ENCODE measurements around the gene CASZ1. TPM values are rescaled to one million over a fixed set of nuclear protein-coding genes. Genes with fewer than 3 reads are reported as not detected.

Gene CASZ1
- total RNA-seq, 1 experiment from 2014 or later, result 6.4 TPM

DNA sequence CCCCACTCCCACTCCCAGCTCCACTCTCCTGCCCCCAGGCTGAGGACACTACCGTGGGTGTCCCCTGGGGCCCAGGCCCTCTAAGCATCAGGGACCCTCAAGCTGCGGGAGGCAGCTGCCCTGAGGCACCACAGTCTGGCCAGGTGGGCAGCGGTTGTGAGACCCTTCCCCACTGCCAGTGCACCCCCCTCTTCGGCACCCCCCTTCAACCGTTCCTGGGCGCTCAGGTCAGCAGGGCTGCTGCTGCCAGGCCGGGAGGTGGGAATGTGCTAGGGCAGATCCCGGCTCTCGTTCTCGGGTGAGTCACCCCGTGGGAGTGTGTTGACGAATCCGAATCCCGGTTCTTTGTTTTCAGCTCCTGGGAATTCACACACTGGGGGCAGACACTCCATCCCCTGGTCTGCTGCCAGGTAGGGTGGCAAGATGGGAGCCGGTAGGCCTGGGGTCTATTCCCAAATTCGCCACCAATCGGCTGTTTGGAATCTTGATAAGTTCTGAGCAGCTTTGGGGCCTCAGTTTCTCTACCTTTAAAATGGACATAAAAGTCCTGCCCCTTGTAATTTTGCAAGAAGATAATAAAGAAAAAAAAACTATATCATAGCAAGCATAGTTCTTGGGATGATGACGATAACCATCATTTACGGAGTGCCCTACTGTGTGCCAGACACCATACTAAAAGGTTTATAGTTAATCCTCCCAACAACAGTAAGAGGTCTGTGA is 28.5 kb upstream of the CASZ1 start:
- no peak for DNase-seq (ENCODE audit: extremely low read depth, low read depth)

DNA sequence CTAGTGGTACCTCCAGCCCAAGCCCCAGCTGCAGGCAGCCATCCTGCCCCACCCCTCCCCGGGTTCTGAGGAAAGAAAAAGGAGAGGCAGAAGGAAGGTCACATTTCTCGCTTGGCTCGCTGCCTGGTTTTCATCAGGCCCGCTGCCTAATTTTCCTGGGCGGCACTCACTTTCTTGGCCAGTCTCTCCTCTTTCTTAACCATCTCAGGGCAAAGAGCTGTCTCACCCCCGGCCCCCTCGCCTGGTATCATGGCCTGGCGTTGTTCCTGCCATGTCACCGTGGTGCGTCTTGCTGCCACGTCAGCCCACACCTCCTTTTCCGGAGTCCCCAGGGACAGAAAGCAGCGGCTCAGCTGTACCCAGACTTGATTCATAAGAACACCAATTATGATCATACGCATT is 26.6 kb upstream of the CASZ1 start:
- no peak for DNase-seq (ENCODE audit: extremely low read depth, low read depth)

DNA sequence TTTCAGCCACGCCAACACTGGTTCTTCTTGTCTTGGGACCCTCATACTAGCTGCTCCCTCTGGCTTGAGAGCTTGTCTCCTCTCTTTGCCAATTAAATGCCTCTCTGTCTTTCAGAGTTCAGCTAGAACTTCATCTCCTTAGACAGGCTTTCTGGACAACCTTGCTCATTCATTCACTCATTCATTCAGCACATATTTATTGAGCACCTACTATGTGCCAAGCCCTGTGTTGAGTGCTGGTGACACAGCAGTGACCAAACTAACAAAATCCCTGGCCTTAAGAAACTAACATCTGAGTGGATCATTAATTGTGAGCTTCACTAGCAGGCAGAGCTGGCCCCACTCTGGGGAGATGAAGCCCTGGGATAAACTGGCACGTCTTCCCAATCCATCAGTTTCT is 24.9 kb upstream of the CASZ1 start:
- DNase-seq (ENCODE audit: extremely low read depth, low read depth), result no peak

DNA sequence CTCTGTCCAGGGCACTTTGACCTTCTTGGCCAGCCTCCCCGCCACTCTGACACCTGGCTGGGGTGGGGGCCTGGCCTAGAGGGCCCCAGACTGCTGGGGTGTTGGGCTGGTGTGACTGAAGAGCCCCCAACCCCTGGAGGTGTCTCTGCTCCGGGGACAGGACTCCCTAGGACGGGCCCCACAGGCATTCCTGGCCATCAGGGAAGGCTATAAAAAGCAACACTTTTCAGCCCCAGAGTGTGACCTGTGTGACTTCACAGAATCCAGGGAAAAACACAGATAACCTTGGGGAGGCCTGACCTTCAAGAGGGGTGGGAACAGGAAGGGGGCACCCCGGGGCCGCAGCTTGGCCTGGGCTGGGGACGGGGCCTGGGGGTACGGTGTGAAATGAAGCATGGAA is 24.0 kb upstream of the CASZ1 start:
- no peak for DNase-seq (ENCODE audit: extremely low read depth, low read depth)

DNA sequence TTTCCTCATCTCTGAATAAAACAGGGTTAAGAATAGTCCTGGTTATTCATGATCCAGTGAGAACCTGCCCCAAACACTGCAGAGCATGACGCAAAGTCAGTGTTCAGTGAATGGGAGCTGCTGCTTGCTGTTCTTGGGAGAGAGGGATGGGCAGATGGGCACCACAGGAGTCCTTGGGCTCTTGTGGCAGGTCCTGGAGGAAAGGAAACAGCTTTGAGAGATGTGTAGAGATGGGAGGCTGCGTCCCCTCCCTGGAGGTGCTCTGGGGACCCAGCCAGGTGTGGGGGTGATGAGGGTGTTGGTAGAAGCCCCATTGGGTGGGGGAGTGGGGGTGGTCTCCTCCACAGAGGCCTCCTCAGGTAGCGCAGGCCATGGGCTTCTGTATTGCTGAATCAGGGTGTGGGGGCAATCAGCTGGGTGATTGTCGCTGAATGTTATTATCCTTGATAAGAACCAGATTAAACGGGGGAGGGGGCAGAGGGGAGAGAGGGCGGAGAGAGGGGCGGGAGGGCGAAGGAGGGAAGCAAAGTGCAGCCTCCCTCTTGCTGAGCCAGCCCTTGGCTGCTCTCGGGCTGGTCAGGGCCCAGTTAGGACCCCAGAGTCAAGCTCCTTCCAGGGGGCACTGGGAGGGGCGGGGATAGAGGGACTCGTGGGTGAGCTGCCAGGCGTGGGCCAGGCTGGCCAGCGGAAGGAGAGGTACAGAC is 22.9 kb upstream of the CASZ1 start:
- DNase-seq (ENCODE audit: extremely low read depth, low read depth), result no peak

DNA sequence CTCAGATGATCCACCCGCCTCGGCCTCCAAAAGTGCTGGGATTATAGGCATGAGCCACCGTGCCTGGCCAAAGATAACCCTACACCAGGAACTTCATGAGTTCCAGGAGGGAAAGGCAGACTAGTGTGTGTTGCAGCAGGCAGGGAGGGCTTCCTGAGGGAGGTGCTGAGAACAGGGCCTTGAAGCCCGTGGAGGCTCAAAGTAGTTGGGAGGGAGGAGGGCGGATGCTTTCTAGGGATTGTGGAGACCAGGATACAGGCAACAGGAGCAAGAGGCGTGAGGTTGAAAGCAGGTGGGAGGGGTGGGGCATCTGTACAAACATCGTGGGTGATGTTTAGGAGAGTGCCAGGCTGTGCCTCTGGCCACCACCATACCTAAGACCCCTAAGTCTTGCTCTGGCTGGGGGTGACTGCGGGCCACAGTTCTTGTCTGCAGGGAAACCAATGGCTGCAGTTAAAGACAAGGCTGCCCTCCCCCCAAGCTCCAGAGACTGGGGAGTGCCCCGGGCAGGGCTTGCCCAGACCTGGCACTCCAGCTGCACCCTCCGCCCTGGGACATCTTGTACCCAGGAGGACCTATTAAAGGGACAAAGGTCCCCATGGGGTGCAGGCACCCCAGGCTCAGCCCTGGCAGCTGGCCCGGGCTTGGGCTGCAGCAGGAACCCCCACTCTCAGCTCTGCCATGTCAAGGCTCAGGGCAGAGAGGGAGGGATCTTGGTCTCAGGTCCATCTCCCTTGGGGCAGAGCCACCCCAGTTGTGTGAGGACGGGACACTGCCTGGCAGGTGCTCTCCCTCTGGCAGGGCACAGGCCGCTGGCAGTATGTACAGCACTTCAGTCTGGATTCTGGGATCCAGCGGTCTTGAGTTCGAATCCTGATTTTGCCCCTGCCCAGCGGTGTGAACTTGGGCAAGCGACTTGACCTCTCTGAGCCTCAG is 22.1 kb upstream of the CASZ1 start:
- DNase-seq (ENCODE audit: extremely low read depth, low read depth), result no peak

DNA sequence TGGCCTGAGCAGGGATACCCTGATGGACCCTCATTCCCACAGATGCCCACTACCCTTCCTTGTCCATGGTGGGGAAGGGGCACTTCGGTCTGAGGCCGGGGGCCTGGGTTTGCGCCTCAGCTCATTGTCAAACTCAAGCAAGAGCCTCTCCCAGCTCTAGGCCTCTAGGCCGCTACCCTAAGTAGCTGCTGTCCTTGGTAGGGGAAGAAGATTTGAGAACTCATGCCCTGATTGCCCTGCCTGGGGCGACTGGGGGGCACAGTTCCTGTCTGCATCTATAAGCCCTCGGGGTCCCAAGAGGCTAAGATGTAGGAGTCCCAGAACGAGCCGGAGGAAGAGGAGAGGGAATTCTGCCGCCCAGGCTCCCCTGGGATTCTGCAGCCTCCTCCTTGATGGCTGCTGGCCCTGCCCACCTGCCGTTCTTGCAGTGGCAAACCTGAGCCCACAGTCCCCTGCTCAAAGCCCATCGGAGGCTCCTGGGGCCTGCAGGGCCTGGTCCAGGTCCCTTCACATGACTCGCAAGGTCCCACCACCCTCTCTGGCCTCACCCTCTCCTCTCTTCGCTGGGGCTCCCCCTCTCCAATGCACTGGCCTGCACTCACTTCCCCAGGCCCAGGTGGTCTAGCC is 20.4 kb upstream of the CASZ1 start:
- DNase-seq (ENCODE audit: extremely low read depth, low read depth), result no peak

DNA sequence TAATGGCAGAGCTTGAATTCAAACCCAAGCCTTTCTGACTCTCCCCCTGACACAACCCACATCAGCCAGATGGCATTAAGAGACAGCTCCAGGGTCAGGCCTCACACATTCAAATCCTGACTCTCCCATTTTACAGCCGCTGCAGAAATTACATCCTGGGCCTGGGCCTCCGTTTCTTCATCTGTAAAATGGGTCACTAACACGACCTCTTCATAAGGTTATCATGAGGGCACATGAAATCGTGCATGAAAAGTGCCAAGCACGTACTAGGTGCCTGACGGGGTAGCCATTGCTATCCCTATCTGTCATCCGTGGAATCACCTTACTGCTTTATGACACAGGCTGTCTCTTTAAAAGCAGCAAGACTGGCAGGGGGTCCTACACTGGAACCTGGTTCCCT is 19.8 kb upstream of the CASZ1 start:
- DNase-seq (ENCODE audit: extremely low read depth, low read depth), result no peak

DNA sequence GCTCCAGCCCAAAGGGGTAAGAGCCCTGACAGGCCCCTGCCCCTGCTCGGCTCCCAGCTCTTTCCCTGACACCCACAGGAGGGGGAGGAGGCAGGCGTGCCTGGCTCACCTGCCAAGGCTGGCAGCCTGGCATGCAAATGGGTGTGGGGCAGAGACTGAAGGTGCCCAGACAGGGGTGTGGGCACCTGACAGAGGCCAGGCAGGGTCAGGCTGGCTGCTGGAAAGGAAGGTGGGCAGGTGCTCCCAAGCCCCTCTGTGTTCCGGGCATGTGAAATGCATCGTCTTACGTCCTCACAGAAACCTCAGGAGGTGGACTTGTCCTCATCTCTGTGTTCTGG is 19.4 kb upstream of the CASZ1 start:
- DNase-seq (ENCODE audit: extremely low read depth, low read depth), result no peak

DNA sequence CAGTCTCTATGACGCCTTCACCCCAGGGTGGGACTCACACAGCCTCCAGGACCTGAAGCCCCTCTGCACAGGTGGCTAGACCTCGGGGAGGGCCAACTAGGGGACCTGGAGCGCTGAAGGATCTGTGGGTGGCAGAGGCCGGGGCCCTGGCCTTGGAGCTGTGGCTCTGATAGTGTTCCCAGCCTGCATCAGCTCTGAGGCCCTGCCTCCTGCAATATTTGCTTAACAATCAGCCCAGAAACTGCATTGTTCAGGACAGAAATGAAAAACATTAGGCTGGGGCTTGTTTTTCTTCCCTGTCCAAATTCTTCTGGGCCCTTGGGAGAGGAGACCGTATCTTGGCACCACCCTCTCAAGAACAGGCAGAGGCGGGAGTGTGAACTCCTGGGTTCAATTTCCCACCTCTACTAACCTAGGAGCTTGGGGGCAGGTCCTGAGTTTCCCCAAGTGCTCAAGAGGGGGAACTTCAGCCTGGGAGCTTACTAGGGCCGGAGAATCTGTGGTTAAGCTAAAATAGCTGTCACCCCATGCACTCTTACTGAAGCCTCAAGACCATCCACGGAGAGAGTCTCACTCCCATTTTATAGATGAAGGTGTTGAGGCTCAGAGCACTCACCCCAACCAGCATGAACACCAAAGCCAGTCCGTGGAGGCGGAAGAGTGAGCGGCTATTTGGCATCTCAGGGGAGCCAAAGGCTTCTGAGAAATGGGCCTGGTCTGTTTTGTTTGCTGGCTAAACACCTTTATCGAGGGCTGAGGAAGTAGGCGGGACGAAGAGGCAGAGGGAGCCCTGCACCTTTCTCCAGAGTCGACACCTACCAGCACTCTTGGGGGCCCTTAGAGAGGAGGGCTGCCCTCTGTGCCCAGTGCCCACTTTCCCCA is 18.8 kb upstream of the CASZ1 start:
- DNase-seq (ENCODE audit: extremely low read depth, low read depth), result no peak

DNA sequence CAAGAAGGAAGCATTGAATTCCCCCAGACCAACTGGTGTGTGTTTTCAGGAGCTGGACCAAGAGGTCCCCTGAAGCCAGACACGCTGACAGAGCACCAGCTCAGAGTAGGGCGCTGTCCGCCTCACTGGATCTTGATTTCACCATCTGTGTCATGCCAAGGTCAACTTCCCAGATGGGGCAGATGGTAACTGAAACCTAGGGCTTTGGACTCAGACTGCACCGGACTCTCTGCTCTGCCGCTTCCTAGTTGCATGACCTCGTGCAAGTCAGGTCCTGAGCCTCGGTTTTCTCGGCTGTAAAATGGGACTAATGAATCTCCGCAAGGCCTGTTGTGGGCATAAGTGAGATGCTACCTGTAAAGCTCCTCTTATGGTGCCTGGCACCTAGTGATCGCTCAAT is 17.9 kb upstream of the CASZ1 start:
- no peak for DNase-seq (ENCODE audit: extremely low read depth, low read depth)

DNA sequence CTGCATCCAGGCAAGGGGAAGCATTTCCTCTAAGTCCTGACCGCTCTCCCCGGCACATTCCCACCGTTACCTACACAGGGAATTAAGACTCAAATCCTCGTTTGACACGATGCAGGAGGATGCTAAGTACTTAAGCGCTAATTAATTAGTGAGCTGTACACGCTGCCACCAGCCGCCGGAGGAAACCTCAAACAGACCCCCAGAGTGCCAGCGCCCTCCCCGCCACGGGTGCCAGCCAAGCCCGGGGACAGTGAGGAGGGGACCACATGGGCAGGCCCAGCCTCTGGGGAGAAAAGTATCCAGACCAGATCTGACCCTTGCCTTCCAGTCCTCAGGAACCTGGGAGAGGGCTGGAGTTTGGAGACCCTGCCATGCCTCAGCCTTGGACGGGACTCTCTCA is 17.4 kb upstream of the CASZ1 start:
- no peak for DNase-seq (ENCODE audit: extremely low read depth, low read depth)

DNA sequence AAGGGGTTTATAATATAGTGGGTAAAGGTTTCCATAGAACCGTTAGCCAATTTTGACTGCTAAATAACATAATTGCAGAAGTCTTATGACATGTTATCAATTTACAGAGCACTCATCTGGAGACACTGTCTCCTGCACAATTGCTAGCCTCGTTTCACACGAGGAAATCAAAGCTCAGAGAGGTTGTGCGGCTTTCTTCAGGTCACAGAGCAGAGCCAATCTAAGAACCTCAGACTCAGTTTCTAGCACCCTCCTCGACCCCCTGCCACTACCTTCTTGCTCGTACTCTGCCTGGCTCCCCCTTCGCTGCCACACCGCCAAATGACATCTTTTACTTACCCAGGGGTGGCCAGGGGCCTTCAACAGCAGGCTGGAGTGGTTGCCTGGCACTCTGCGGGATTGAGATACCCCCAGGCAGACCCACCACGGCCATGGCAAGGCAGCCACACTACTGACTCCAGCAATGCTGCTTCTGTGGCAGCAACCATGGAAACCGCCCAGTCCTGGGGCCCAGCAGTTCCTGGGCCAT is 16.0 kb upstream of the CASZ1 start:
- no peak for DNase-seq (ENCODE audit: extremely low read depth, low read depth)

DNA sequence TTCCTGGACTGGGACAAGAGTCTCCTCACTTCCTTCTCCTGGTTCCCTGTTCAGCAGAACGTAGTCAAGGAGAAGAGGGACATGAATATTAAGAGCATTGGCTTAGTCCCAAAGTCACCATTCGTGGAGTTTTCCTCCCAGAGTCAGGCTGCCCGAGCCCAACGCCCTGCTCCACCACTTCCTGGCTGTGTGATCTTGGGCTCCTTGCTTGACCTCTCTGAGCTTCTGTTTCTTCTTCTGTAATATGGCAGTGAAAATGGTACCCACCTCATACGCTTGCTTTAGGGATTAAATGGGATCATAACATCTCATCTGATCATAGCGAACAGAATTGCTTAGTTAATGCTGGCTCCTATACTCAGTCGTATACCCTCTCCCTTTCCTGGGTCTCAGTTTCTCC is 12.0 kb upstream of the CASZ1 start:
- DNase-seq (ENCODE audit: extremely low read depth, low read depth), result no peak

DNA sequence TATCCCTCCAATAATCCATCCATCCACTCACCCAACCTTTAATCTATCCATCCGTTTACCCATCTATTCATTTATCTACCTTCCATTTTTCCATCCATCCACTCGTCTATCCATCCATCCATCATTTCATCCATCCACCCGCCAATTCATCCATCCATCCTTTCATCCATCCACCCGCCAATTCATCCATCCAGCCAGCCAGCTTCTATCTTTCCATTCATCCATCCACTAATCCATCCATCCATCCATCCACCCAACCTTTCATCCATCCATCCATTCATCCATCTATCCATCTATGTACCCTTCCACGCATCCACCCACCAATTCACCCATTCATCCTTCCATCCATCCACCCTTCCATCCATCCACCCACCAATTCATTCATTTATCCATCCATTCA is 10.5 kb upstream of the CASZ1 start:
- no peak for DNase-seq (ENCODE audit: extremely low read depth, low read depth)

DNA sequence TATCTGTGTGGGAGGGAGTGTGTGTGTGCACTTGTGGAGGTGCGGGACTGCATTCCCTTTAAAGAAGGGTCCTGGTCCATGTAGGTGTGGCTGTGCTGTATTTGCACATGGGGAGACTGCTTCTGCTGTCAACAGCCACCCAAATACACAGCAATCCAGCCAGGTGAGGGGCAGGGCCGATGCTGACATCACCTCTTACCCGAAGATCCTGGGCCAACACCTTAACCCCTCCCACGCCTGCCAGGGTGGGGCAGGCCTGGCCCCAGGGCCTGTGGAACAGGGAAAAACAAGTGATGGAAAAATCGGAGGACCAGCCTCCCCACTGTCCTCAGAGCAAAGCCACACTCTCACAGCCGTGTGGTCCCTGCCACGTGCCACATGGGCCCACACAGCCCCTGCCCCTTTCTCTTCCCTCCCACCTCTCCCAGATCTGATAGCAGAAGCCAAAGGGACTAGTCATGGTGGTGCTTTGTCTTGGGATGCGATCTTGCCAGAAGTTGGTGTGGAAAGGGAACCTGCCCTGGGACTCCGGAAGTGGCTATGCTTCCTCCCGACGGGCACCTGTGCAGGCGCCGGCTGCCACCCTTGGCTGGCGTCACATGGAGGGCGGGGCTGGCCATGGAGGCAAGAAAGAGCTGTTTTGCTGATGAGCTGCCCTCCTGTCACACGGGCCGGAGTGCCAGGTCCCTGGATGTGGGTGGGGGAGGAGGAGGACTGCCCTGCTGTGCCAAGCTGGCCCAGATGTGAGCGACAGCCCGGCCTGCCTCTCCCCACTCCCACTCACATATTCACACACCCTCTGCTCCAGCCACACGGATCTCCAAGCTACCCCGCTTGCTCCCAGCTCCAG is 7.8 kb upstream of the CASZ1 start:
- DNase-seq (ENCODE audit: extremely low read depth, low read depth), result no peak

DNA sequence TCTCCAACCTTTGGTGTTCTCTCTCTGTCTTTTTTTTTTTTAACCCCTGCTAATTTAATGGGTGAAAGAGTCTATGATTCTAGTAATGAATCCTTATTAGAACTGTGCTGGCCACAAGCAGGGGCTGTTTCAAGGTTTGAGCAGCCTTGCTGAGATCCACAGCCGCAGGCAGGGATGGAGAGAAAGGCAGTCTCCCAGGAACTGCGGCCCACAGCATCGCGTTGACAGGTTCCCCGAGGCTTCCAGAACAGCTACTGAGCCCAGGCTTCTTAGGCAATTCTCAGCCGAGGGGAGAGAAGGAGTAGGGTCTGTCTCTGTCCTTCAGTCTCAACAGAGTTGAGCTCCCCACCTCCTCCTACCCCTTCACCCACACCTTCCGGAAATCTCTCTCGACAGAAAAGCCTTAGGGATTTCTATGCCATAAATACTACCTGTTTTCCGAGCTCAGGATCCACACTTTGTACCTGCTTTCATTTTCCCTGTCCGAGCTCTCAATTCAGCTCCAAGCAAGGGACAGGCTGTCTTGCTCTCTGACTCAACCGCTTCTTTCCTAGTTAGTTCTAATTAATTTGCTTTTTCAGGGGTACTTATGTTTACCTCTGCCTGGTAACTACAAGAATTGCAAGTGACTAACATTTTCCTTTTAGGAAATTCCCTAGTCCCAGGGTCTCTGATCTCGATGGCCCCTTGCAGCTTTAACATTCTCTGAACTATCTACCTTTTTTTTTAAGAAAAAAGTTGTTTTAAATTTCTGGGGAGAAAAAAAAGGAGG is 6.7 kb upstream of the CASZ1 start:
- no peak for DNase-seq (ENCODE audit: extremely low read depth, low read depth)

DNA sequence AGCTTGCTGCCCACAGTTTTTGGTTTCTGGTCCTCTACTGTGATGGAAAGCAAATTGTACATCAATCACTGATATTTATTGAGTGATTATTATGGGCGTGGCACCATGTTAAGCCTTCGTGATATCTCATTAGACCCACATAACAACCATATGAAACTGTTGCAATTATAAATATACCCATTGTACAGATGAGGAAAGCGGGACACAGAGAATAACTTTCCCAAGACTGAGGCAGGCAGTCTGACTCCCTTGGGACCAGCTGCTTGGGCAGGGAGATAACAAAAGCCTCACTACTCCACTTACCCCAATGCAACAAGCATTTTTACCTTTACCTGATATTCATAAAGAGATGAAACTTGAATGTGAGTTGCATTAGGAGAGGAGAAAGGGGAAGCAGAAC is 4.3 kb upstream of the CASZ1 start:
- no peak for DNase-seq (ENCODE audit: extremely low read depth, low read depth)
